DOHH2 (cell line): ENCODE measurements around the gene NDUFB5.

Source experiments
- H3F3A ChIP-seq: fragments of 200-600 bp; sonication (generic), shearing (Covaris generic); 2 replicates; pipeline ENCODE4 v1.6.0; 2016; ENCODE audit warnings: antibody characterized with exemption, mild to moderate bottlenecking; ENCODE audit not compliant: control insufficient read depth, insufficient read depth
- H3K27ac ChIP-seq: fragments of 200-600 bp; sonication (generic); 2 replicates; pipeline ENCODE4 v1.5.1; 2014; ENCODE audit warnings: low read depth, mild to moderate bottlenecking, low read length, moderate library complexity
- H3K27me3 ChIP-seq: fragments of 200-600 bp; sonication (generic); 2 replicates; pipeline ENCODE4 v1.6.1; 2014; ENCODE audit warnings: mild to moderate bottlenecking, low read length, mixed read lengths; ENCODE audit not compliant: control insufficient read depth
- H3K36me3 ChIP-seq: fragments of 200-600 bp; sonication (generic); 2 replicates; pipeline ENCODE4 v1.6.1; 2014; ENCODE audit warnings: mild to moderate bottlenecking, low read length, moderate library complexity, mixed read lengths; ENCODE audit not compliant: control insufficient read depth
- H3K4me1 ChIP-seq: fragments of 200-600 bp; sonication (generic); 2 replicates; pipeline ENCODE4 v1.6.1; 2014; ENCODE audit warnings: mild to moderate bottlenecking, low read length, mixed read lengths; ENCODE audit not compliant: control insufficient read depth
- H3K4me2 ChIP-seq: fragments of 200-600 bp; sonication (generic); 2 replicates; pipeline ENCODE4 v1.6.0; 2014; ENCODE audit warnings: mild to moderate bottlenecking, low read length, moderate library complexity
- H3K4me3 ChIP-seq: fragments of 200-600 bp; sonication (generic); 2 replicates; pipeline ENCODE4 v1.5.1; 2014; ENCODE audit warnings: mild to moderate bottlenecking, low read length, mixed read lengths
- H3K79me2 ChIP-seq: fragments of 200-600 bp; sonication (generic); 2 replicates; pipeline ENCODE4 v1.6.1; 2014; ENCODE audit warnings: mild to moderate bottlenecking, low read length, mixed read lengths; ENCODE audit not compliant: control insufficient read depth
- H3K9me2 ChIP-seq: fragments of 200-600 bp; sonication (generic); replicated peaks from 2 replicates; pipeline ENCODE4 v1.6.1; 2014; ENCODE audit warnings: mild to moderate bottlenecking, low read length, mixed read lengths; ENCODE audit not compliant: control insufficient read depth
- H3K9me3 ChIP-seq: fragments of 200-600 bp; sonication (generic); 2 replicates; pipeline ENCODE4 v1.6.1; 2014; ENCODE audit warnings: antibody characterized with exemption, low read length, mixed read lengths; ENCODE audit not compliant: control insufficient read depth, insufficient read depth
- H4K20me1 ChIP-seq: fragments of 200-600 bp; sonication (generic); 2 replicates; pipeline ENCODE4 v1.6.0; 2014; ENCODE audit warnings: low read depth, mild to moderate bottlenecking, antibody characterized with exemption, low read length, moderate library complexity; ENCODE audit not compliant: control insufficient read depth, insufficient read depth
- CTCF ChIP-seq: fragments of 200-600 bp; sonication (generic); IDR thresholded peaks from one replicate; pipeline ENCODE4 v1.5.1; 2014; ENCODE audit warnings: antibody characterized with exemption, mild to moderate bottlenecking, low read depth, low read length; ENCODE audit not compliant: poor library complexity, severe bottlenecking
- EZH2phosphoT487 ChIP-seq: fragments of 200-600 bp; sonication (generic); IDR thresholded peaks from 2 replicates; pipeline ENCODE4 v1.6.1; 2017; ENCODE audit warnings: borderline replicate concordance, mild to moderate bottlenecking, antibody characterized with exemption, low read length, moderate library complexity, mixed read lengths

NDUFB5 gene

GRCh38 chr3:179580992-179581391 is 23.6 kb upstream of the NDUFB5 start:
- Histone ChIP-seq H3K9me3 (no peaks in the 10 kb centered on the region), H3K9me2 (no peaks in the 10 kb centered on the region), H3F3A (peaks cover 11% of the 10 kb centered on the region), H3K4me2 (no peak overlapping the region), H3K27ac (no peak overlapping the region), H4K20me1 (no peaks in the 10 kb centered on the region), H3K36me3 (peaks cover 91% of the 10 kb centered on the region), H3K4me3 (no peak overlapping the region), H3K27me3 (no peaks in the 10 kb centered on the region), H3K79me2 (no peaks in the 10 kb centered on the region), H3K4me1 (no peaks in the 10 kb centered on the region)
- no peak for TF ChIP-seq CTCF
- no peak for TF ChIP-seq EZH2phosphoT487

- Histone ChIP-seq H3K27ac (no peak overlapping the region), H3K36me3 (peaks cover 93% of the 10 kb centered on the region), H3K4me1 (no peaks in the 10 kb centered on the region), H3K4me2 (no peak overlapping the region), H3K27me3 (no peaks in the 10 kb centered on the region), H4K20me1 (no peaks in the 10 kb centered on the region), H3K4me3 (no peak overlapping the region), H3K79me2 (no peaks in the 10 kb centered on the region), H3K9me2 (no peaks in the 10 kb centered on the region), H3F3A (peaks cover 20% of the 10 kb centered on the region), H3K9me3 (no peaks in the 10 kb centered on the region)
- no peak for TF ChIP-seq CTCF
- no peak for TF ChIP-seq EZH2phosphoT487
Measured at GRCh38 chr3:179589143-179589542, 15.5 kb upstream of the NDUFB5 start.

GRCh38 chr3:179590669-179591068 is 13.9 kb upstream of the NDUFB5 start:
- TF ChIP-seq CTCF (no peak), EZH2phosphoT487 (no peak)
- Histone ChIP-seq H3K27me3 (no peaks in the 10 kb centered on the region), H3F3A (peaks cover 20% of the 10 kb centered on the region), H4K20me1 (no peaks in the 10 kb centered on the region), H3K36me3 (peaks cover 91% of the 10 kb centered on the region), H3K9me3 (no peaks in the 10 kb centered on the region), H3K9me2 (no peaks in the 10 kb centered on the region), H3K27ac (no peak overlapping the region), H3K4me2 (no peak overlapping the region), H3K4me3 (no peak overlapping the region), H3K79me2 (no peaks in the 10 kb centered on the region), H3K4me1 (no peaks in the 10 kb centered on the region)

- peaks cover 89% of the 10 kb centered on the region for H3K36me3 ChIP-seq
- no peaks in the 10 kb centered on the region for H3K9me3 ChIP-seq
- peaks cover 20% of the 10 kb centered on the region; the same call in 1 of the 2 replicates for H3F3A ChIP-seq
- H3K4me2 ChIP-seq, result no peak overlapping the region
- H3K27ac ChIP-seq, result no peak overlapping the region
- H3K79me2 ChIP-seq, result no peaks in the 10 kb centered on the region
- H3K27me3 ChIP-seq, result no peaks in the 10 kb centered on the region
- no peak for TF ChIP-seq CTCF
- TF ChIP-seq EZH2phosphoT487, result no peak
- no peaks in the 10 kb centered on the region for H4K20me1 ChIP-seq
- no peaks in the 10 kb centered on the region for H3K9me2 ChIP-seq
- H3K4me3 ChIP-seq, result no peak overlapping the region
- H3K4me1 ChIP-seq, result no peaks in the 10 kb centered on the region
Measured at GRCh38 chr3:179591313-179591712, 13.3 kb upstream of the NDUFB5 start.
